GM19324 (cell line): ENCODE measurements around the gene CAMK2A.

Experiments
- ATAC-seq: cut with Tn5 transposase; IDR thresholded peaks from one replicate; pipeline ENCODE4 v1.9.1; 2021; ENCODE audit warnings: mild to moderate bottlenecking, moderate library complexity; ENCODE audit not compliant: unreplicated experiment, low FRiP score

CAMK2A gene

DNA sequence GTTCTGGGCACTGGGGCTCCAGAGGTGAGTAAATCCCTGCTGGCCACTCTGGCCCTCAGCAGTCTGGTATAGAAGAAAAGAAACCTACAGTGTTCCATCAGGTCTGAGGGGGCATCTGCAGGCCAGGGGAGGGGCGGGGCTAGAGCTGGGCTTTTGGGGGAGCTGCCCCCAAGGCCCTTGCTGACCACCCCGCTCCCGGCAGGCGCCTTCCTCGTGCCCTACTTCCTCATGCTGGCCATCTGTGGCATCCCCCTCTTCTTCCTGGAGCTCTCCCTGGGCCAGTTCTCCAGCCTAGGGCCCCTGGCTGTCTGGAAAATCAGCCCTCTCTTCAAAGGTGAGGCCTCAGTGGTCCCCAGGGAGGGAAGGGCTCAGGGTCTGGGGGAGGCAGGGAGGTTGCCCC is 93.1 kb downstream of the CAMK2A start:
- ATAC-seq, result no peak

DNA sequence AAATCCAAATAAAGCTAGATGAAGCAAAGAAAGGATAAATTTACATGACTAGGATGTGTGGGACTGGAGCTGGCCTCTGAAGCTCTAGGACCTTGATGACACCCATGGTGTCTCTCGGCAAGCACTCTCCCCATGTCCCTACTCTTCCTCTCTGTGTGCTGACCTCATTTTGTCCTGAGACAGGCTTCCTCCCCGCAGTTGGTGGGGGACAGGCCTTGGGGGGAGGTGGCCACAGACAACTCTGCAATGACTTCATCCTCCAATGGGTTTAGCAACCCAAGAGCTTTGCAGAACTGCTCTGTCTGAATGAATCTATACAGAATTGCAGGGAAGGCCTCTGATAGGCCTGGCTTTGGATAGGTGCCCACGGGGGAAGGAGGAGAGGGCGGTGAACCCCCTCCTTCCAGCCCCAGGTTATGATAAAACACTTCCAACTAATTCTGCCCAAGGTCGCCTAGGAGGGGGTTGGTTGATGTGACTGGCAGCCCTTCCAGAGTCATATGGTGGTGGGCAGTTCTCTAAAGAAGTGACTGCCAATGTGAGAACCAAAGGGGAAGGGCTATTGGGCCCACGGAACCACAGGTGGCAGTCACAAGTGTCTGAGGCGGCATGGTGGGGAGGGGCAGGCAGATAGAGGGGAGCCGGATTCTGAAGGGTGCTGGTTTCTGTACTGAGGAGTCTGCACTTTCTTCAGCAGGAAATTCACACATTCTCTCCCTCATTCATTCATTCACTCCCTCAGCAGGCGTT is 93.7 kb downstream of the CAMK2A start:
- no peak for ATAC-seq

DNA sequence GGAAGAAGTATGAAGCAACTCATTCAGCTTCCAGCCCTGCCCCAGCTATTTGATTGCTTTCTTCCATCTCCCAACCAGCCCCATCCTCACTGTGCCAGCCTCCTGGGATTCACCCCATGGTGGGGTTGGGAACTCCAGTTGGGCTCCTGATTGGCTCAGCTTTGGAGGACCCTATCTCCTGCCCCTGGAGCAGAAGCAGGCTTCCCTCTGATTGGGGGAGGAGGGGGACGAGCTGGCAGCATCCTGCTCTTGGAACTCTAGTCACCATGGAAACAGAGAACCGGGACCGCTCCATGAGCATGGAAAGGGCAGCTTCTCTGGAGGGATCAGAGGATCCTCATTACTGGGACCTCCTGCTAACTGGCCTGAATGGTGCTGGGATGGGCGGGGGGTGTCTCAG is 97.1 kb downstream of the CAMK2A start:
- ATAC-seq, result no peak

DNA sequence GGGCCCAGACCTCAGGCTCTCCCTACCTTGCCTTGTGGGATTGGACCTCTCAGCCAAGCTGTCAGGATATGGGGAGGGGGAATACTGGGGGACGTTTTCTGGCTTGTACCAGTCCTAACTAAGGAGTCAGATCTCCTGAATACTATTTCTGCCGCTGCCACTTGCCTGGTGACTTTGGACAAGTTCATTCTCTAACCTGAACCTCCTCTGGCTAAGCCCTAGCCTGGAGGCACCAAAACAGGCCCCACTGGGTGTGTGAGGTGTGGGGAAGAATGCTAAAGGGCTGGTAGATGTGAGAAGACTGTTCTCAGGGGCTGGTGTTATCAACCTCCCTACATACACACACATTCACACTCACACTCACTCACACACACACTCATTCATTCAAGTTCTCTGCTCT is 98.6 kb downstream of the CAMK2A start:
- no peak for ATAC-seq

DNA sequence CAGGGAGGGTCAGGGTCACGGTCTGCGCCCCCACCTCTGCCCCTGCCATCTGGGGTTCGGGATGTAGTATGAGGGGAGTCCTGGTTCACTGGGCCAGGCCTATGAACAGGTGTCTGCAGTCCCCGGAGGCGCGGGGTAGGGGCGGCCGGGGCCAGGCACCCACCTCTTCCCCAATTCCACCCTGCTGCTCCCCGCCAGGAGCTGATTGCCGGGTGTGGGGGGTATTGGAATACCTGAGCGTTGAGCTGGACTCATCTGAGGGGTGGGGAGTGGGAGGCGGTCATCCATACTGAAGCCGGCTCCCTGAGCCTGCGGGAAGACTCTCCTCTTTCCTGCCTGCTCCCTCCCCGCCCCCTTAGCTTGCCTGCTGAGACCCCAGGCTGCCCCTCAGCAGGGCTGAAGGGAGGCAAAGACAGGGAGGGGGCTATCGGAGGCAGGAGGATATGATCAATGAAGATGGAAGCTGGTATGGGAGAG is 99.0 kb downstream of the CAMK2A start:
- ATAC-seq, result no peak

DNA sequence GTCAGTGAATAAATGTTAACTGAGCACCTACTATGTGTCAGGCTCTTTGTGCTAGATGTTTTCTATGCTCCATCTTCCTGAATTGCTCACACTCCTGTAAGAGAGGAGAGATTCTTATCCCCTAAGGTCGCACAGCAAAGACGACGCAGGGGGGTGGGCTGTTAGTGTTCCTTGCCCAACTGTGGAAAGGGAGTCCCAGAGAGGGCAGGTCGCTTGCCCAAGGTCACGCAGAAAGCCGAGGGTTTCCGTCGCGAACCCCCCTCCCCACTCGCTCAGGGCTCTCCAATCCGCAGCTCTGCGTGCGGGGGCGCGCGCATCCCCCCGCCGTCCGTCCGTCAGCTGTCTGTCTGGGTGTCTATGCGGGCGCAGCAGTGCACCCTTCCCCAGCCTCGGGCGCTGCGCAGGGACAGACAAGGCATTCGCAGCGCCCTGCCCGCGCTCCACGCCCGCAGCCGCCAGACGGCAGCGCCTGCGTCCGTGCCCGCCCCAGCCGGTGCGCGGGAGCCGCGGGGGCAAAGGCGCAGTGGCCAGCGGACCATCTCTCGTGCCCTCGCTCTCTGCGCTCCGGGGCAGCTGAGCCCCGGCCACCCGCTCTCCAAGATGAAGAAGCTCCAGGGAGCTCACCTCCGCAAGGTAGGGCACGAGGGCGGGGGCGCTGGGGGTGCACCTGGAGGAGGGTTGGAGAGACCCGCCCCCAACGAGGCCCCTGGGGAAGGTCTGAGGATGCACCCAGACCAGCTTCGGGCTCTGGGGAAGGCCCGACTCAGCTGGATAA is 99.7 kb downstream of the CAMK2A start, which contains the start of gene SLC6A7:
Gene SLC6A7, plus strand, starts transcription at position 335 of the 775 bp plus-strand sequence. Its CDS starts 266 bp downstream, at position 601.
- no peak for ATAC-seq

DNA sequence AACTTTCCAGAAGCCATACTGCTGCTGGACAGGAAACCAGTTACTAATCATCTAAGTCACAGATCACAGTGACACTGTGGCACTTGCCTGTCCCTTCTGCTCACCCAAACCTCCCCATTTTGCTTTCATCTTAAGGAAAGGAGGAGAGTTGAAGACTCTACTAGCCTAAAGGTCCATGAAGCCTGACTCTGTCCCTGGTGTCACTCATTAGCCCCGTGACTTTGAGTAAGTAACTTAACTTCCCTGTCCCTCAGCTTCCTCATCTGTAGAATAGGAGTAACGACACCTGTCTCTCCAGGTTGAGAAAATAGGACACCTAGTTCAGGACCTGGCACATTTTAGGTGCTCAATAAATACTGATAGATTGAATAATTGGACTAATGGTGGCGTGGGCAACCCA is 100.2 kb downstream of the CAMK2A start:
- ATAC-seq, result no peak

DNA sequence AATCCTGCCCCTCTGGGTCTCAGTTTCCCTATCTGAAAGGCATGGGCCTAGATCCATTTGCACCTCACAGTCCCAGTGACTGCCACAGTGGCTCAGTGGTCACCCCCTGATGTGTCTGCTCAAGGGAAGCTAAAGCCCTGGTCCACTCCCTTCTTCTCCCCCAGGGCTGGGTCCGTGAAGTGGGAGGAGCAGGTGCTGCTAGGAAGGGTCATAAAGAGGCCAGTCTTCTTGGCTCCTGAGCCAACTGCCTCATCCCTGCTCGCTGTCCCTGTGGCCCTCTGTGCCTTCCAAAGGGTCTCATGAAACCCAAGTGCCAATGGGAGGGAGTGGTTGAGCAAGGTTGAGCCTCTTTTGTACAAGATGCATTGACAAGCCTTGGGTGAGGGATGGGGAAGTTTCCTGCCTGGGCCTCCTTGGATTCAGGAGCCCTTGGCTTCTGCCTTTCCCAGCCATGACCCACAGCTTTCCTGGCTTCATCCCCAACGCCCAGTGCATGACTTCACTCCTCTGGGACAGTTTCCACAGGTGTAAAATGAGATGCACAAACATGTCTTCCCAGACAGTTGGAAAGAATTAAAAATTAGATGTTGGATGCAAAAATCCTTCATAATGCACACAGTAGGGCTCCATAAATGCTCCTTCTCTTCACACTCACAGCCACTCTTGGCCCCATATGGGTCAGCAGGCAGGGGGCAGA is 101.3 kb downstream of the CAMK2A start:
- no peak for ATAC-seq

DNA sequence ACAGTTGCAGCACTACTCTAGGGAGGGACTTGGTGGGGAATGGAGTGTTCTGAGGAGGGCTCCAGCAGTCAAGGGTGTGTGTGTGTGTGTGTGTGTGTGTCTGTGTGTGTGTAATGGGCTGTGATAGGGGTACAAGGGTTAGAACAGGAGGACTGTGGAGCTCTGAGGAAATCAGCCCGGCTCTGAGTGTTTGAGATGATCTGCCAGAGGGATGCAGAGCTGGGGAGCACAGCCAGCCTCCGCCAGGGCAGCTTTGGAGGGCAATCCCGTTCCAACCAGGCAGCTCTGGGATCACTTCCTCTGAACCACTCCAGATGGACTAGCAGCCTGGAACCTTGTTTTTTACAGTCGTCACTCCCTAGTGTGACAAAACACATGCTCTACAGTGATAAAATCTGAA is 102.7 kb downstream of the CAMK2A start:
- ATAC-seq, result no peak

DNA sequence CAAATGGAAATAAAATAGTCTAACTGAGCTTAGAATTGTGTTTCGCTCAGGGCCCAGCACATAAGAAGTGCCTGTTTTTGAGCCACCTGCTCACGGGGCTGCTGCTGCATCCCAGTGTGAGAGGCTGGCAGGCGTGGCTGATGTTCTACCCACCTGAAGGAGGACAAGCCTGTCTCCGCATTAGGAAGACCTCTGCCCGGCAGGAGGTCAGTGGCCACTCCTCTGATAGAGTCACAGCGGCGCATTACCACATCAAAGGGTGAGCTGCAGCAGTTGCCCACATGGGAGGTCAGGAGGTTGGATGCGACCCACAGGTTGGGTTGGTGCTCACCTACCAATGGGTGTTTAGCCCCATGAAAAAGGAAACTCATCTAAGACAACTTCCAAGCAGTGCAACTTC is 103.4 kb downstream of the CAMK2A start:
- ATAC-seq, result no peak

DNA sequence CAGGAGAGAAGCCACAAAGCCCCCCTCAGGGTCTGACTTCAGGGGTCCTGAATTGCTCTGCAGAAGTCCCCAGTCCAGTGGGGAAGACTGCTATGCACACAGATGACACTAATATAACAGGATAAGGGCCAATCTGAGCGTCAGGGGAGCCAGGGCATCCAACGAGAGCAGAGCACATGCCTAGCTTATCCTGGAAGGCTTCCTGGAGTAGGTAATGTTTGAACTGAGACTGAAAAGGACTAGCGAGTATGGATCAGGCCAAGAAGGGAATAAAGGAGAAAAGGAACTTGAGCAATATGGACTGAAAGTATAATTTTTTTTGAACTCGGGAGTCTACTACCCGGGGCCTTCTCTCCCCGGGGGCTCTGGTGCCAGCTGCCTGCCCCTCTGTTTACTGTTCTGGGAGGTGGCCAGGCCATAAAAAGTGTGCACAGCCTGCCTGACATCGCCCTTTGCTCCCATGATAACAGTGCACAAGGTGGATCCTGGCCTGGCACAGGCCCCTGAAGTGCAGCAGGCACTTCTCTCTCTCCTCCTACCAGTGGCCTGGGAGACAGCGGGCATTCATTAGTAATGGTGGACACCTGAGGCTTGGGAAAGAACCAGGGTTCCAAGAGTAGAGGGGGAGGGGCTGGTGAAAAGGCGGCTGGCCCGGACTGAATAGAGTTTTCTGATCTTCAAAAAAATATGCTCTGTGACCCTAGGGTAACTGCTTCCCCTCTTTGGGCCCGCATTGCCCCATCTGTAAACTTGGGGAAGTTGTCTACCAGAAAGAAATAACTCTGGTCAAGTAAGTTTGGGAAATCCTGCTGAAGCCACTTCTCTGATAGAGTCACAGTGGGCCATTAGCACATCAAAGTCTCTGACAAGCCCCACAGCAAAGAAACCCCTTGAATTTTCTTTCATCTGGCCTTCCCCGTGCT is 104.3 kb downstream of the CAMK2A start:
- ATAC-seq, result no peak

DNA sequence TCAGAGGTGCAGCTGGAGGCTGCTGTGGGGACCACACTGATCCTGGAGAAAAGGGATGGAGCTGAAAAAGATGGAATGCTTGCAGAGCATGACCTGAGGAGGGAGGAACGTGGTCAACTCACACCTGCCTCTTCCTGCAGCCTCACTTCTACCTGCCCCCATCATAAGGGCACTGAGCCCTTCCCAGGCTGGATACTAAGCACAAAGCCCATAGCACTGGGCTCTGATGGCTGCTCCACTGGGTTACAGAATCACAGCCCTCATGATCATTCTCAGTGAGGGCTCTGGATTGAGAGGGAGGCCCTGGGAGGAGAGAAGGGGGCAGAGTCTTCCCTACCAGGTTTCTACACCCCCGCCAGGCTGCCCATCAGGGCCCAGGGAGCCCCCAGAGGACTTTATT is 105.6 kb downstream of the CAMK2A start:
- ATAC-seq, result no peak

DNA sequence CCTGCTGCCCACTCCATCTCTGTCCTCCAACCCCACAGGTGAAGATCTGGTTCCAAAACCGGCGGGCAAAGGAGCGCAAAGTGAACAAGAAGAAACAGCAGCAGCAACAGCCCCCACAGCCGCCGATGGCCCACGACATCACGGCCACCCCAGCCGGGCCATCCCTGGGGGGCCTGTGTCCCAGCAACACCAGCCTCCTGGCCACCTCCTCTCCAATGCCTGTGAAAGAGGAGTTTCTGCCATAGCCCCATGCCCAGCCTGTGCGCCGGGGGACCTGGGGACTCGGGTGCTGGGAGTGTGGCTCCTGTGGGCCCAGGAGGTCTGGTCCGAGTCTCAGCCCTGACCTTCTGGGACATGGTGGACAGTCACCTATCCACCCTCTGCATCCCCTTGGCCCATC is 106.1 kb downstream of the CAMK2A start:
- no peak for ATAC-seq

DNA sequence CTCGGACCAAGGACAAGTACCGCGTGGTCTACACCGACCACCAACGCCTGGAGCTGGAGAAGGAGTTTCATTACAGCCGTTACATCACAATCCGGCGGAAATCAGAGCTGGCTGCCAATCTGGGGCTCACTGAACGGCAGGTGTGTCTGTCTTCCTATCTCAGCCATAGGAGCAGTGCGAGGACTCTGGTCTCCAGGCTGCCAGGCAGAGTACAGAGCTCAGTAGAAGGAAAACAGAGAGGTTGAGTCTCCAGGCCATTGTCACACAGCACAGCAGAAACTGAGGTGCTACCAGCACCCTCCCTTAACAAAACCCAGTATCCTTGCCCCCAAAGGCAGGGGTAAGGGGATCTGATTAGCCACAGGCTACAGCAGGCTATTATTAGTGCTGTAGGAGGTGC is 106.8 kb downstream of the CAMK2A start:
- ATAC-seq, result no peak

DNA sequence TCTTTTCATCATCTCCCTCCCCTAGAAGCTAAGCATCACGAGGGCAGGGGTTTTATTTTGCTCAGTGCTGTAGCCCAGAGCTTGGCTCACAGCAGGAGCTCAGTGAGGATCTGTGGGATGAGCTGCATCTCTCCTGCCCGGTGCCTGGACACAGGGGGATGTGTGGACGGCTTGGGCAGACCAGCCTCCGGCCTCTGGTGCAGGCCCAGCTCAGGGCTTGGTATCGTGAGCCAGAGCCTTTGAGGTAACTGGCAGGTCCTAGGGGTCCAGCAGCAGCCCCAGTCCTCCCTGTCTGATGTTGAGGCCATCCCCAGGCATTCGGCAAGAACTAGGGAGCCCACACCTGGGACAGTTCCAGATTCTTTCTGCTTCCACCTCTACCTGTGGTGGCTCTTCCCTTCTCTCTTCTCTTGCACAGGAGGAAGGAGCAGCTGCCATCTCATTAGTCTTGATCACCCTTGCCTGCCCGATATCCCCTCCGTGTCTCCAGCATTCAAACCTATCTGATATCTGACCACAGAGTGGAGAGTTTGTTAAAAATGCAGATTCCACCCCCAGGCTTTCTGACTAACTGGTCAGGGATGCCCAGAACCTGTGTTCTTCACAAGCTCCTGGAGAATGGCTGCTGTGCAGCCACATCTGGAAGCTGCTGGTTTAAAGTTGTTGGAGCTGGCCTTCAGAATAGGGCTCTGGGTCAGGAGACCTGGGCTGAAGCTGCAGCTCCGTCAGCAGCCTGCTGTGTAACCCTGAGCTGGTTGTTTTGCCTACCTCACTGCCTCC is 107.6 kb downstream of the CAMK2A start:
- ATAC-seq, result no peak

DNA sequence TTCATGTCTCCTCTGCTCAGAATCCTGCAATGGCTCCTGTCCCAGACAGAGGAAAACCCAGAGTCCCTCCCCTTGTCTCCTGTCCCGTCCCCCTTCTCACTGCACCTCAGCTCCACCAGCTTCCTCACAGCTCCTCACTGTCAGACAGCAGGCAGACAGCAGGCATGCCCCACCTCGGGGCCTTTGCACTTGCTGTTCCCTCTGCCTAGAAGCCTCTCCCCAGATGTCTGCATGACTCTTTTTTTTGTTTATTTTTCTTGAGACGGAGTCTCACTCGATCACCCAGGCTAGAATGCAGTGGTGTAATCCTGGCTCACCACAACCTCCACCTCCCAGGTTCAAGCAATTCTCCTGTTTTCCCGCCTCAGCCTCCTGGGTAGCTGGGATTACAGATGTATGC is 108.5 kb downstream of the CAMK2A start:
- ATAC-seq, result no peak

DNA sequence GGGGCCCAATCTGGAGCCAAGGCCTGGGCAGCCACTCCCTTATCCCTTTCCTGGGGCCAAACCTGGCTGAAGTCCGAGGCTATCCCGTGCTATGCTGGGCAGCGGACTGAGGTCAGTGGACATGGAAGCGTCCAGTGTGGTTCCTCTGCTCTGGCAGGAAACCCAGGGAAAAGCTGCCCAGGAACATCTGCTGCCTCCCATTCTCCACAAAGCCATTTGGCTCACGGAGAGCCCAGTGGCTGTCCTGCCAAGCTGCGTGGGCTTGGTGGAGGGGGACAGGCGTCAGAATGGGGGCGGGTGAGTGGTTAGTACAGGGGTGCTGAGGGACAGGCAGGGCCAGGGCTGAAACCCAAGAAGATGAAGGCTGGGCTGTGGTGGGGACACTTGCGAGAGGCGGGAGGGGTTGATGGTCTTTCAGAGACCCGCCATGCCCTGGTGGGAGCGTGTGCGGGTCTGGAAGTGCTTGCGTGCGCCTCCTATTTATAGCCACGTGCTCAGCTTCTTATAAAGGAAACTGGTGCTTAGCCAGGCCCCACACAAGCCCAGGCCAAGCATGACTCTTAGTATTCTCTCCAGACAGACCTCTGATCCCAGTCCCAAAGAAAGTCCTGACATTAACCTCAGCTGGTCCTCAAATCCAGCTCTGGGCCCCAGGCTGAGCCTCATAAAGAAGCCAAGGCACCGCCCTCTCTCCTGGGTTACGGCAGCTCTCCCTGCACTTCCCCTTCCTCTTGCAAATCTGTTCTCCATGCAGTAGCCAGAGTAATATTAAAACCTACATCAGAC is 109.1 kb downstream of the CAMK2A start:
- ATAC-seq, result no peak

DNA sequence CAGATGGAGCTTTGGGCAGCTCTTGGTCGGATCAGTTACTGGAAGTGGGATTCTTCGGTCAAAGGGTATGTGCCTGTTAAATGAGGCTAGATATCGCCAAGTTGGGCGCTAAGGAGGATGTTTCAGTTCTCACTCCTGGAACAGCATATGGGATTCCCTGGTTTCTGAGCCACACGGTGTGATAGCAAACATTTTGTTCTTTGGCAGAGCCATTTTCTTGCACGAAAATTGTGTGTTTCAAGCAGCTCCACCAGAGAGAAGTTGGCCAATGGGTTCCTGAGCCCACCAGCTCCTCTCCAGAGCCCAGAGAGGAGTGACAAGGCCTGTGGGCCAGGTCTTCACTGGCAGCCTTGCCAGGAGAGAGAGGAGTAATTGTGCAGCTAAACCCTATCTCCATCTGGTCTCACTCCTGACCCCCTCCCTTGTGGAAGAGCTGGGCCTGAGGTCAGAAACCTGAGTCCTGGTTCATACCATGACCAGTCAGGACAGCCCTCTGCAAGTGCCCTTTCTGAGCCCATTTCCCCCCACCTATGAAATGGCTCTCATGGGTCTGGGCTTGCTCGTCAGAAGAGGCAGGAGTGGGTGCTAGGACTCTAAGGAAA is 110.5 kb downstream of the CAMK2A start:
- ATAC-seq, result no peak
